Measurements from ENCODE around the gene C8G. TPM values are rescaled to one million over a fixed set of nuclear protein-coding genes. Genes with fewer than 3 reads are reported as not detected.

The C8G gene
- total and polyA plus RNA-seq, 9 of the 15 experiments (the other 6 are each of a cell fraction or from before 2014, with no cell fraction given): 0.35 to 5.9 (median 2.7) TPM; not detected in 2

GRCh38 chr9:136964171-136964689, 19.2 kb downstream of the C8G start (continued):
- TF ChIP-seq SLC30A9 (CRISPR knock-in tag; IDR thresholded peaks at IDR 0.05): no peak
- TF ChIP-seq USF1 (CRISPR knock-in tag; IDR thresholded peaks at IDR 0.05): no peak; the same call in 1 of the 2 replicates
- no peak for TF ChIP-seq HMG20B (CRISPR knock-in tag; IDR thresholded peaks at IDR 0.05)
- no peak for TF ChIP-seq MYBL2 (IDR thresholded peaks at IDR 0.05; ENCODE audit: low read depth)
- no peak for TF ChIP-seq MYBL2 (CRISPR knock-in tag; IDR thresholded peaks at IDR 0.05; ENCODE audit: borderline replicate concordance)
- TF ChIP-seq MBD2 (IDR thresholded peaks at IDR 0.05; ENCODE audit: borderline replicate concordance, low read depth): 0 out of 2 replicates have a peak, but pooled peaks have one; percentile 17
- no peak for TF ChIP-seq NCOA6 (IDR thresholded peaks at IDR 0.05)
- TF ChIP-seq SMARCC2 (IDR thresholded peaks at IDR 0.05; ENCODE audit: low read depth): no peak
- TF ChIP-seq ZNF239 (CRISPR knock-in tag; IDR thresholded peaks at IDR 0.05): no peak
- TF ChIP-seq ZNF280A (IDR thresholded peaks at IDR 0.05; ENCODE audit: low read depth, partially characterized antibody): no peak
- TF ChIP-seq PBX2 (CRISPR knock-in tag; IDR thresholded peaks at IDR 0.05; ENCODE audit: low read depth): no peak
- TF ChIP-seq PBX2 (tag; conservative IDR thresholded peaks at IDR 0.05; ENCODE audit: low read depth): no peak
- TF ChIP-seq PRDM10 (IDR thresholded peaks at IDR 0.05; ENCODE audit: partially characterized antibody): no peak
- TF ChIP-seq ATF4 (CRISPR knock-in tag; IDR thresholded peaks at IDR 0.05): no peak
- TF ChIP-seq ZEB2 (IDR thresholded peaks at IDR 0.05): peak; percentile 89
- no peak for TF ChIP-seq MTA1 (IDR thresholded peaks at IDR 0.05; ENCODE audit: borderline replicate concordance)
- no peak for TF ChIP-seq TSC22D4 (tag; IDR thresholded peaks at IDR 0.05)
- TF ChIP-seq BRF1 (IDR thresholded peaks at IDR 0.05; ENCODE audit: borderline replicate concordance, extremely low read depth, insufficient read length): no peak
